Right lobe of liver (tissue), 6 donors: Measurements from ENCODE around the gene CIDEC. TPM values are rescaled to one million over a fixed set of nuclear protein-coding genes. Genes with fewer than 3 reads are reported as not detected.
"Not testable (repeated sequence)": the region's sequence is repeated elsewhere in the genome, so short reads cannot be mapped to it uniquely, and the experiment has no call there.

Source experiments
- ATAC-seq, 4 donors: fragments of 200-7000 bp; cut with Tn5 transposase; one replicate each; pipeline ENCODE4 v1.9.1; 2020; ENCODE audit warnings: mild to moderate bottlenecking in 4 of 4, moderate library complexity in 4 of 4
- DNase-seq, 3 donors: peaks; one replicate each; pipeline ENCODE4 v3.0.0-alpha.2; 2020
- H3K27ac ChIP-seq, 3 donors: fragments of 200-600 bp; one replicate each; pipeline ENCODE4 v1.8.0; 2022
- H3K27me3 ChIP-seq, 2 donors: fragments of 200-600 bp; one replicate each; pipeline ENCODE4 v1.8.0; 2022
- H3K36me3 ChIP-seq, 4 donors: fragments of 200-600 bp; sonication (generic) in 1 of 4; one replicate each; pipeline versions ENCODE4 v1.5.1 to v1.8.0; 2017 to 2022; ENCODE audit warnings: control low read depth in 1 of 4
- H3K4me1 ChIP-seq, 4 donors: fragments of 200-600 bp; sonication (generic) in 1 of 4; one replicate each; pipeline versions ENCODE4 v1.5.1 to v1.8.0; 2017 to 2022; ENCODE audit warnings: control low read depth in 1 of 4
- H3K4me3 ChIP-seq, 3 donors: fragments of 200-600 bp; one replicate each; pipeline ENCODE4 v1.8.0; 2022
- H3K9me3 ChIP-seq, 4 donors: fragments of 200-600 bp; sonication (generic) in 1 of 4; one replicate each; pipeline versions ENCODE4 v1.5.1 to v1.8.0; 2017 to 2022; ENCODE audit warnings: control low read depth in 1 of 4
- POLR2A ChIP-seq: fragments of 450-650 bp; IDR thresholded peaks from one replicate; pipeline ENCODE4 v1.6.1; 2017; ENCODE audit warnings: antibody characterized with exemption, mild to moderate bottlenecking
- WGBS: methylation state at CpG from one replicate; pipeline ENCODE4 v1.1.6; 2018; ENCODE audit warnings: low coverage, low lambda C conversion rate; ENCODE audit not compliant: insufficient coverage; ENCODE audit errors: missing lambda C conversion rate; 5-methylcytosine and 5-hydroxymethylcytosine counted together
- intact Hi-C, 2 donors: fragments of 100-400 bp; cut with DNase I; formaldehyde crosslinking; loops; one replicate each; pipeline versions ENCODE4 v1.11.2 to v1.14.1; 2022
- total RNA-seq, 6 experiments: library from RNA; depleted of rRNA in 2 of 6; stranded (reverse); fragments of >200 nt in 2 of 6; fragmentation: NEBNext Ultra II Directional in 3 of 6; extraction: Animal tissue kit (Norgen Biotek cat#: 25700) in 3 of 6; gene quantifications; one replicate each; pipeline versions ENCODE4 v1.1.0 to v1.2.4, GENCODE V29; 2016 to 2023
- TF ChIP-seq, protein P1 (sequence below), 4 donors: fragments of 200-600 bp in 3 of 4; fragments of 450-650 bp in 1 of 4; IDR thresholded peaks; one replicate each; pipeline versions ENCODE4 v1.5.1 to v1.8.0; 2016 to 2022; ENCODE audit warnings: antibody characterized with exemption in 4 of 4, mild to moderate bottlenecking in 2 of 4
- donor health status: DM: no; HTN: yes; CAD: no.
- donor health status: DM: no; HTN: no; CAD: no.
- donor health status: DM: no; HTN: no; CAD: no.
- donor health status: DM: no; HTN: yes; CAD: no.
- donor health status: DM: no; HTN: yes; CAD: no.

The CIDEC gene
- total RNA-seq, 6 experiments from 2014 or later: 1.0 to 101 (median 2.7) TPM

- WGBS: 89% methylated on average over 1 of the region's 1 CpG
- no peaks in the 10 kb centered on the region for H3K36me3 ChIP-seq
- intact Hi-C loops: no loop called here
- ATAC-seq: no peak
- no peaks in the 10 kb centered on the region for H3K4me1 ChIP-seq
- H3K27me3 ChIP-seq: no peaks in the 10 kb centered on the region
- DNase-seq: no peak
- H3K27ac ChIP-seq: no peak overlapping the region
- no peaks in the 10 kb centered on the region for H3K9me3 ChIP-seq
- TF ChIP-seq, protein P1, sequence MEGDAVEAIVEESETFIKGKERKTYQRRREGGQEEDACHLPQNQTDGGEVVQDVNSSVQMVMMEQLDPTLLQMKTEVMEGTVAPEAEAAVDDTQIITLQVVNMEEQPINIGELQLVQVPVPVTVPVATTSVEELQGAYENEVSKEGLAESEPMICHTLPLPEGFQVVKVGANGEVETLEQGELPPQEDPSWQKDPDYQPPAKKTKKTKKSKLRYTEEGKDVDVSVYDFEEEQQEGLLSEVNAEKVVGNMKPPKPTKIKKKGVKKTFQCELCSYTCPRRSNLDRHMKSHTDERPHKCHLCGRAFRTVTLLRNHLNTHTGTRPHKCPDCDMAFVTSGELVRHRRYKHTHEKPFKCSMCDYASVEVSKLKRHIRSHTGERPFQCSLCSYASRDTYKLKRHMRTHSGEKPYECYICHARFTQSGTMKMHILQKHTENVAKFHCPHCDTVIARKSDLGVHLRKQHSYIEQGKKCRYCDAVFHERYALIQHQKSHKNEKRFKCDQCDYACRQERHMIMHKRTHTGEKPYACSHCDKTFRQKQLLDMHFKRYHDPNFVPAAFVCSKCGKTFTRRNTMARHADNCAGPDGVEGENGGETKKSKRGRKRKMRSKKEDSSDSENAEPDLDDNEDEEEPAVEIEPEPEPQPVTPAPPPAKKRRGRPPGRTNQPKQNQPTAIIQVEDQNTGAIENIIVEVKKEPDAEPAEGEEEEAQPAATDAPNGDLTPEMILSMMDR (IDR thresholded peaks at IDR 0.05): no peak
- TF ChIP-seq POLR2A: no peak
- no peak overlapping the region for H3K4me3 ChIP-seq
Observed at GRCh38 chr3:9881441-9881840, 1.4 kb upstream of the CIDEC start.

DNA sequence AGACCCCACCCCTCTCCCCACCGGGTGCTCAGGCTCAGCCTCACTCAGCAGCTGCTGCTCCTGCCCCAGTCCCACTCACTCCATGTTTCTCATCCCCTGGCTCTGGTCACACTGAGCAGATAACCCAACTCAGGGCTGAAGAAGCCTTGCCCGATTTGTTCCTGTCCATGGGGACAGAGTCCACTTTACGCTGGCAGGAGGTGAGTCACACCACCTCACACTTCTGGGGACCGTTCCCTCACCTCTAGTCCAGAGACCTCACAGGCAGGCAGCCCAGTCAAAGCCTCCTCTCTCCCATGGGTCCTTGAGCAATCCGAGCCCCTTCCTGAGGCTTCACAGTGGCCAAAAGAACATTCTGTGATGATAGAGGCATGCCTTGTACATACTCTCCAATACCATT is 1.4 kb downstream of the CIDEC start:
- peak; percentile 69 for TF ChIP-seq POLR2A
- TF ChIP-seq, protein P1 (IDR thresholded peaks at IDR 0.05): no peak
- no peaks in the 10 kb centered on the region for H3K9me3 ChIP-seq
- ATAC-seq: peak; percentile 82 to 99 (median 93)
- H3K27ac ChIP-seq: no peak overlapping the region
- intact Hi-C loops: no loop called here
- no peaks in the 10 kb centered on the region for H3K27me3 ChIP-seq
- DNase-seq: peak in 1 of 3 donors; percentile 56
- H3K36me3 ChIP-seq: no peaks in the 10 kb centered on the region
- no peak overlapping the region for H3K4me3 ChIP-seq
- WGBS: 46% methylated on average over 5 of the region's 5 CpGs
- no peaks in the 10 kb centered on the region for H3K4me1 ChIP-seq

- Histone ChIP-seq H3K27ac (no peak overlapping the region), H3K4me1 (no peaks in the 10 kb centered on the region), H3K36me3 (no peaks in the 10 kb centered on the region), H3K4me3 (no peak overlapping the region), H3K9me3 (no peaks in the 10 kb centered on the region), H3K27me3 (no peaks in the 10 kb centered on the region)
- intact Hi-C loops: no loop called here
- no peak for TF ChIP-seq POLR2A
- TF ChIP-seq, protein P1 (IDR thresholded peaks at IDR 0.05): no peak
- 50% methylated on average over 1 of the region's 12 CpGs for WGBS
- ATAC-seq (peak in 2 of 4 donors; percentile 30 to 32), DNase-seq (no peak)
Observed at GRCh38 chr3:9876991-9877390, 3.1 kb downstream of the CIDEC start.

DNA sequence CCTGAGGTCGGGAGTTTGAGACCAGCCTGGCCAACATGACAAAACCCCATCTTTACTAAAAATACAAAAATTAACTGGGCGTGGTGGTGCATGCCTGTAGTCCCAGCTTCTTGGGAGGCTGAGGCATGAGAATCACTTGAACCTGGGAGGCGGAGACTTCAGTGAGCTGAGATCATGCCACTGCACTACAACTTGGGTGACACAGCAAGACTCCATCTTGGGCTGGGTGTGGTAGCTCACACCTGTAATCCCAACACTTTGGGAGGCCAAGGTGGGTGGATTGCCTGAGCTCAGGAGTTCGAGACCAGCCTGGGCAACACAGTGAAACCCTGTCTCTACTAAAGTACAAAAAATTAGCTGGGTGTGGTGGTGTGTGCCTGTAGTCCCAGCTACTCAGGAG is 3.8 kb downstream of the CIDEC start:
- 66% methylated on average over 4 of the region's 4 CpGs for WGBS
- not testable (repeated sequence) for H3K27ac ChIP-seq, H3K36me3 ChIP-seq

DNA sequence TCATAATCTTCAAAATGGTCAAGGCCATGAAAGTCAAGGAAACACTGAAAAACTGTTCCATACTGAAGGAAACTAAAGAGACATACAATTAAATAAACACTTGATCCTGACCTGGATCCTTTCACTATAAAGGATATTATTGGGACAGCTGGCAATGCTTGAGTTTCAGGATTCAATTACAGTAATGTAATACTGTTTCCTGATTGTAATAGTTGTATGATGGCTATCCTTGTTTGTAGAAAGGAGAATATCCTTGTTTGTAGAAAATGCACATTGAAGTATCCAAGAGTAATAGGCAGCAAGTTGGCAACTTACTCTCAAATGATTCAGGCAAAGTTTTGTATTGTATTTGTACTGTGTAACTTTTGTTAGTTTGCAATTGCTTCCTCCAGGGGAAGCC is 4.6 kb downstream of the CIDEC start:
- intact Hi-C loops: no loop called here
- ATAC-seq (no peak), DNase-seq (no peak)
- H3K4me3 ChIP-seq: no peak overlapping the region
- H3K27me3 ChIP-seq: no peaks in the 10 kb centered on the region
- no peaks in the 10 kb centered on the region for H3K36me3 ChIP-seq
- no peaks in the 10 kb centered on the region for H3K9me3 ChIP-seq
- no peak overlapping the region for H3K27ac ChIP-seq
- H3K4me1 ChIP-seq: no peaks in the 10 kb centered on the region
- TF ChIP-seq POLR2A: no peak
- TF ChIP-seq, protein P1 (IDR thresholded peaks at IDR 0.05): no peak

More for the DNA sequence above, 3.8 kb downstream of the CIDEC start:
- H3K27me3 ChIP-seq, DNase-seq, H3K9me3 ChIP-seq, intact Hi-C loops, H3K4me3 ChIP-seq, H3K4me1 ChIP-seq, ATAC-seq: not testable (repeated sequence)

DNA sequence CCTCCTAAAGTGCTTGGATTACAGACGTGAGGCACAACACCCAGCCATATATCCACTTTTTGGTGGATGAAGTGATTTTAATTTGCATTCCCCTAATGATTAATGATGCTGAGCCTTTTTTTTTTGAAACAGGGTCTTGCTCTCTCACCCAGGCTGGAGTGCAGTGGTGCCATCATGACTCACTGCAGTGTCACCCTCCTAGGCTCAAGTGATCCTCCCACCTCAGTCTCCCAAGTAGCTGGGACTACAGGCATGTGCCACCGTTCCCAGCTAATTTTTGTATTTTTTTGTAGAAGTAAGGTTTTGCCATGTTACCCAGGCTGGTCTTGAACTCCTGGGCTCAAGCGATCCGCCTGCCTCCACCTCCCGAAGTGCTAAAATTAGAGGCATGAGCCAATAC is 8.0 kb downstream of the CIDEC start:
- H3K27me3 ChIP-seq, H3K27ac ChIP-seq, H3K36me3 ChIP-seq, H3K9me3 ChIP-seq, H3K4me1 ChIP-seq, intact Hi-C loops, ATAC-seq, DNase-seq, H3K4me3 ChIP-seq: not testable (repeated sequence)
- WGBS: 97% methylated on average over 5 of the region's 5 CpGs
